ENCODE data around the gene PHF2. TPM values are rescaled to one million over a fixed set of nuclear protein-coding genes. Genes with fewer than 3 reads are reported as not detected.

Gene PHF2
- total RNA-seq, 4 donors from 2014 or later: 32.8 to 50.1 (median 33.0) TPM

GRCh38 chr9:93601063-93601462, 24.7 kb downstream of the PHF2 start:
- TF ChIP-seq POLR2A (IDR thresholded peaks at IDR 0.05) (no peak), CTCF (IDR thresholded peaks at IDR 0.05) (no peak)
- DNase-seq: no peak
- Histone ChIP-seq H3K4me1 (peaks cover 6 to 32% of the 10 kb centered on the region in 2 donors), H3K4me3 (replicated peaks in 1 of 3) (no peak overlapping the region), H3K36me3 (no peaks in the 10 kb centered on the region), H3K27me3 (no peaks in the 10 kb centered on the region), H3K9me3 (no peaks in the 10 kb centered on the region), H3K27ac (no peak overlapping the region)
- intact Hi-C loops (cut with DNase I): no loop called here
- WGBS, 2 donors: 76% methylated on average over 4 of the region's 4 CpGs

- peaks cover 6 to 29% of the 10 kb centered on the region in 2 donors for H3K4me1 ChIP-seq
These were observed 25.3 kb downstream of the PHF2 start for GRCh38 chr9:93601666-93602065.

GRCh38 chr9:93603011-93603410, 26.6 kb downstream of the PHF2 start:
- H3K9me3 ChIP-seq: no peaks in the 10 kb centered on the region
- DNase-seq: no peak
- no peak overlapping the region for H3K27ac ChIP-seq
- no peaks in the 10 kb centered on the region for H3K36me3 ChIP-seq
- no peak for TF ChIP-seq CTCF (IDR thresholded peaks at IDR 0.05)
- TF ChIP-seq POLR2A (IDR thresholded peaks at IDR 0.05): no peak
- H3K4me1 ChIP-seq: peaks cover 3 to 19% of the 10 kb centered on the region in 2 donors
- no peaks in the 10 kb centered on the region for H3K27me3 ChIP-seq
- H3K4me3 ChIP-seq (replicated peaks in 1 of 3): no peak overlapping the region
- intact Hi-C loops (cut with DNase I): no loop called here
- 90 to 93% methylated on average over 15 of the region's 15 CpGs for WGBS, 2 donors

More at GRCh38 chr9:93601666-93602065, 25.3 kb downstream of the PHF2 start:
- no peak for DNase-seq
- H3K9me3 ChIP-seq: no peaks in the 10 kb centered on the region
- intact Hi-C loops (cut with DNase I): no loop called here
- H3K27me3 ChIP-seq: no peaks in the 10 kb centered on the region
- 77 to 87% methylated on average over 5 of the region's 5 CpGs for WGBS, 2 donors
- no peaks in the 10 kb centered on the region for H3K36me3 ChIP-seq
- H3K4me3 ChIP-seq (replicated peaks in 1 of 3): no peak overlapping the region
- TF ChIP-seq CTCF (IDR thresholded peaks at IDR 0.05): no peak
- TF ChIP-seq POLR2A (IDR thresholded peaks at IDR 0.05): no peak
- no peak overlapping the region for H3K27ac ChIP-seq

GRCh38 chr9:93603906-93604326, 27.5 kb downstream of the PHF2 start:
- Histone ChIP-seq H3K36me3 (no peaks in the 10 kb centered on the region), H3K27ac (no peak overlapping the region), H3K4me1 (peaks cover 3 to 19% of the 10 kb centered on the region in 2 donors), H3K27me3 (no peaks in the 10 kb centered on the region), H3K4me3 (replicated peaks in 1 of 3) (no peak overlapping the region), H3K9me3 (no peaks in the 10 kb centered on the region)
- no peak for DNase-seq
- intact Hi-C loops (cut with DNase I): no loop called here
- TF ChIP-seq POLR2A (IDR thresholded peaks at IDR 0.05) (no peak), CTCF (IDR thresholded peaks at IDR 0.05) (no peak)
- WGBS, 2 donors: 81 to 95% methylated on average over 4 of the region's 4 CpGs

- Histone ChIP-seq H3K36me3 (no peaks in the 10 kb centered on the region), H3K4me3 (replicated peaks in 1 of 3) (no peak overlapping the region), H3K27ac (no peak overlapping the region), H3K9me3 (no peaks in the 10 kb centered on the region), H3K4me1 (peaks cover 0 to 2% of the 10 kb centered on the region in 2 donors), H3K27me3 (no peaks in the 10 kb centered on the region)
- TF ChIP-seq POLR2A (IDR thresholded peaks at IDR 0.05) (no peak), CTCF (IDR thresholded peaks at IDR 0.05) (no peak)
- DNase-seq: no peak
- WGBS, 2 donors: 75 to 97% methylated on average over 3 of the region's 3 CpGs
- intact Hi-C loops (cut with DNase I): no loop called here
These were observed 29.8 kb downstream of the PHF2 start for GRCh38 chr9:93606187-93606586.

Data from thyroid gland (tissue), 4 donors.